ENCODE results near the gene PPP2R5D.

The PPP2R5D gene

GRCh38 chr6:42963855-42964605, 20.3 kb upstream of the PPP2R5D start:
- peak; percentile 22 for DNase-seq

DNA sequence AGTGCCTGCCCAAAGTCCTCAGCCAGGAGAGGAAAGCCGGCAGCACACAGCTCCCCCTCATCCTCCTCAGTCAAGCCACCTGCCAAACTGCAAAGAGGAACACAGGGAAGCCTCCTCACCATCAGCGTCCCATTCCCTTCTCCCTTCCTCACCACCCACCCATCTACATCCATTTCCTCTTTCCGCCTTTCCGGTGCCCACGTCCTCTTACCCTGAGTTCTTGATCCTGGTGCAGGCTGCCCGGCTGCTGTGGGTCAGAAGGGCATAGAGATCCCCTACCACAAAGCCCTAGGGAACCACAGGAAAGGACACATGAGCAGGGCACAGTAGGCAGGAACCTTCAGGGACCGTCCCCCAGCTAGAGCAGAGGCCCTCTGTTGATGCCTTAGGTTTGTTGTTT, 17.8 kb upstream of the PPP2R5D start:
- no peak for DNase-seq

GRCh38 chr6:42967228-42967627, 17.1 kb upstream of the PPP2R5D start:
- DNase-seq, result no peak

GRCh38 chr6:42968126-42968701, 16.2 kb upstream of the PPP2R5D start:
- DNase-seq, result no peak

- no peak for DNase-seq
Observed at GRCh38 chr6:42968783-42969182, 15.6 kb upstream of the PPP2R5D start.

GRCh38 chr6:42969431-42969830, 14.9 kb upstream of the PPP2R5D start:
- no peak for DNase-seq

DNA sequence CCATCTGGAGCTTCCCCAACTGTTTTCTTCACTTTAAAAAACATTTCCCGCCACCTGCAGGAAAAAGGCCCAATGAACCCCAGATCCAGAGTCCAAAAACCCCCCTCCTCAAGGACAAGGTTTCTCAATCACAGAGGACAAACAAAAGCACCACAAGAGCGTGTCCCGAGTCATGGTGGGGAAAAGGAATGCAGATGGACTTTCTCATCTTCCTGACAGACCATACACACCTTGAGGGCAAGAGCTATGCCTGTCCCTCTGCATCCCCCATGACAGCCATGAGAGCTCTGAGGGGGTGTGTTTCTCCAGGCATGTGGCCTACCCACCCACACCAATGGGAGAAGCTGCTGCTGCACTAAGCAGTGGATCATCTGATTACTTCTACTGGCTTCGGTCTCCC, 14.4 kb upstream of the PPP2R5D start:
- DNase-seq, result no peak

DNA sequence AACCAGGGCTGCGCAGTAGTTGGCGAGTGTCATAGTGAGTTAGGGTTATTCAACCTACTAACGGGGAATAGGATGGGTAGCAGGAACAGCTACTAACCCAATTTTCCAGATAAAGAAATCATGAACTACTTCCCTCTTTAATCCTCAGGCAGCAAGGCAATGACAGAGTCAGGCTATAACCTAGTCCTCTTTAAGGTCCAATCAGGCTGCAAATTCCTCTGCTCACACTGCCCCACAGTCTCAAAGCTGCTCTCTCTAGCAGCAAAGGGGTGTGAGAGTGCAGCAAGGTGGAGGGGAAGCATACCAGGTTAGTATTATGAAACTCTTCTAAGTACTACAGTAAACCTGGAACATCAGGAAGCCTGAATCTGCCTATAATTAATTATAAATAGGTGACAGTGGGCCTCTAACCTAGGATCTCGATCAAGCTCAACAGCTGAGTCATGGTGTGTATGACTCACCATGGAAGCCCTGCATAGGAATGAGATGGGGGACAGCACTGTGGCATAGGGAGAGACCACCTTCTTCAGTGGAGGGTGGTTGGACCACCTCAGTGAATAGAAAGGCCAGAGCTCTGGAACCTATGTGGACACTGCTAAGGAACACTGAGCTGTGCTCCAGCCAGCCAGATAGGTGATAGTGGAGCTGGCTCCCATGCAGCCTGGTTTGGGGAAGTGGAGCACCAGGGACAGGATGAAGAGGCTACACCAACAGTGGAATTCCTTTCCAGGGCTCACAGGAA, 13.3 kb upstream of the PPP2R5D start:
- peak; percentile 24 for DNase-seq

DNA sequence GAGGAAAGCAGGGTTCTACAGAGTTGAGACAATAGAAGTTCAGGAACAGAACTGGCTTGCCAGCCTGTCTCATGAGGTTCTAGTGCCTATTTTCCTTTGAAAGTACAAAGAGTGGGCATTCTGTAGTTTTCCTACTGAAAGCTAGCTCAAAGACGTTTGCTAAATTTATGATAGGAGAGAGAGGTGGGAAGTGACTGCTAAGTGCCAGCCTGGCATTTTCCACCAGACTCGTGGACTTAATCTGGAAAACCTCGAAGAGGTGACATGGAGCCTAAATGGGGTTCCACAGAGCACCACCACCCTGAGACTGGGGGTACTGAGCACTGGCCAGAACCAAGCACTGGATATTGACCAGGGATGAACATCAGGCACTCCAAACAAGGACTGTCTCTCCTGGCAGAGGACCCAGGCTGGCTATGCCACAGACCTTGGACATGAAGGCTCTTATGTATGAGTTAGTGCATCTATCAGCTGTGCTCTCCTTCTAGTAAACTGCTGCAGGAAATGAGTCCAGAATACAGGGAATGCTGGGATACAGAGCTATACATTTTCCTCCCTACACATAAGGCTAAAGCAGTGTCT, 12.5 kb upstream of the PPP2R5D start:
- DNase-seq, result no peak

DNA sequence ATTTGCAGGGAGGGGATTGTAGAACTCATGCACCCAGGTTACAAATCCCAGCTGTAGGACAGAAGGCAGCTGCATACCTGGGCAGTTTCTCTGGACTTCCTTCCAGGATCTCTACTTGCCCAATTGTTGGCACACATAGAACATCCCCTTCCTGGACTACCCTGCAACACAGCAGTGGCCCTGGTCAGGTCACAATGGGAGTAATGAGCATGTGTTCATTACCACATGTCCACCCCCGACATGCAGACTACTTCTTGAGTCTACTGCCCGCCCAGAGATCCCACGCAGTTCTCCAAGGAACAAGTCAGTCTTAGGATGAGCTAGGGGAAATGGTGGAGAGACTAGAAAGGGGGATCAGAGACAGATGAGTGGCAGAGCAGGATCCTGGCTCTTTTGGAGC, 10.4 kb upstream of the PPP2R5D start:
- DNase-seq, result no peak

DNA sequence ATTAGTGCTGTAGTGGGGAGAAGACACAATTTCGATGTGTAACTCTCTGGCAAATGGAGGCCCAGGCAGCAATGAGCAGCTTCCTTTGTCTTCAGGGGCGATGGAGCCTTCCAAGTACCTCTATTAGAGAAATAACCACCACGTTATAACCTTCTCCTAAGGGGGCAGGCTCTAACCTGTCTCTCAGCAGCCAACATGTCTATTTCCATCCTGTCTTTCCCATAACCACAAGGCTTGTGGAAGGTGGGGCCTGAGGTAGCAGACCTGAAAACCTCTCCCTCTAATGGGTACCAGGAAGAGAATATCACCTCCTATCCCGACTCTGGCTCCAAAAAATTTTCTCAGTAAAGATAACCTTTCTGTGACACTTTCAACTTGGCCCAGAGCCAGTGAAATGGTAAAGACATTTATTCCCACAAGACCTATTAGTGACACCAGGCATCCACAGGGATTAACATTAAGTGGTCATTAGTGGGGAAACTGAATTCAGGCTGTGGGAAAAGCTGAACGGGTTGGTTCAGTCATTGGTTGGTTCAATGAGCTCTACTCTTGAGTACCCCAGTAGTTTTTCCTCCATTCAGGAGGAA, 9.4 kb upstream of the PPP2R5D start:
- no peak for DNase-seq

GRCh38 chr6:42978487-42978838, 5.9 kb upstream of the PPP2R5D start:
- DNase-seq, result peak; percentile 15

DNA sequence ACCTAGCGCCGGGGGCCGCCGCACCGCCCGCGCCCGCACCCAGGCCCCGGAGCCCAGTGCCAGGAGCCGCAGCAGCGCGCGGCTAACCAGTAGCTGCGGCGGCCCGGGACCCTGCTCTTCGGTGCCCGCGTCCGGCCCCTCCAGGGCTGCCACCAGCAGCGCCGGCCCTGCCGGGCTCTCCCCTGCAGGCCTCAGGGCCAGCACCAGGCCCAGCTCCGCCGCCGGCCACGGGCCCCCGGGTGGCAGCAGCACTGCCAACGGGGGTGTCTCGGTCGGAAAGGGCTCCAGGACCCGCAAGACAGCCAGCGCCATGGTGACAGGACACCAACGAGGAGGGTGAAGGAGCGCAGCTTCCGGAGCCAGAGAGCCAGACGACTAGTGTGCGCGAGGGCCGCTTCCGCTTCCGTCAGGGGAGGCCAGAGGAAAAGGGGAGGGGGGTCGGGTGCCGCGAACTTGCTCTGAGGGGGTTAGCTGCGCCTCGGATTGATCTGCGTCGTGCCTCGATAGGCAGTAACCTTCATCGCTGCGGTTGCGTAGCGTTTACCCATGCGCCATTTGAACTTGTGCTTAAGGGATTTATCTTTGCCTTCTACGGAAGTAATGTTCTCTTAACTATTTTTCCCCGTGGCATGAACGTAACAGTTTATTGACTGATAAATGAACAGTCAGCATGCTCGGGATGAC, 5.4 kb upstream of the PPP2R5D start, which contains the start of gene PEX6:
TSS of gene PEX6 (minus strand) at position 343 of the 684 bp plus-strand sequence. CDS start at position 312, 31 bp downstream.
- peak; percentile 80 for DNase-seq

GRCh38 chr6:42979523-42980177, 4.7 kb upstream of the PPP2R5D start:
- DNase-seq, result peak; percentile 35

- DNase-seq, result peak; percentile 21
Observed at GRCh38 chr6:42981836-42982235, 2.5 kb upstream of the PPP2R5D start.

DNA sequence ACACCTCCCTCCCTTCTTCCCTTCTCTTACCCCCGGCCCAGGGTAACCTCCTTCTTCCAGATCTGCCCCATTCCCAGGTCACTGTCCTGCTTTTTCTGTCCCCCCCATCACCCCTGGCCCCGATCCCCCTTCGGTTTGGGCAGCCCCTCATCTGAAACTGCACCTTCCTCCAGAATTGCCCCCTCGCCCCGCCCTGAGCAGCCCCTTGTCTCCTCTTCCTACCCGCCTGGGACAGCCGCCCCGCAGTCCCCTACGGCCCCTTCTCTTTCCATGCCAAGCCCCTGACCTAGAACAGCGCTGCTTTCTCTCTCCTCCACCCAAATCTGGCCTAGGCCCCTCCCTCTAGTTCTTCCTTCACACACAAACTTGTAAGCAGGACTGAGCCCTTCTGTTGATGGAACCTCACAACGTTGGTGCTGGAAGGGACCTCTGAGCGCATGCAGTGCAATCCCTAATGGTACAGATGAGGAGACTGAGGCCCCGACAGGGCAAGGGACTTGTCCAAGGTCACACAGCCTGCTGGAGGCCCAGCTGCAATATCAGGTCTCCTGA, 630 bp downstream of the PPP2R5D start:
- no peak for DNase-seq

GRCh38 chr6:42987533-42988451, 3.4 kb downstream of the PPP2R5D start:
- no peak for DNase-seq

DNA sequence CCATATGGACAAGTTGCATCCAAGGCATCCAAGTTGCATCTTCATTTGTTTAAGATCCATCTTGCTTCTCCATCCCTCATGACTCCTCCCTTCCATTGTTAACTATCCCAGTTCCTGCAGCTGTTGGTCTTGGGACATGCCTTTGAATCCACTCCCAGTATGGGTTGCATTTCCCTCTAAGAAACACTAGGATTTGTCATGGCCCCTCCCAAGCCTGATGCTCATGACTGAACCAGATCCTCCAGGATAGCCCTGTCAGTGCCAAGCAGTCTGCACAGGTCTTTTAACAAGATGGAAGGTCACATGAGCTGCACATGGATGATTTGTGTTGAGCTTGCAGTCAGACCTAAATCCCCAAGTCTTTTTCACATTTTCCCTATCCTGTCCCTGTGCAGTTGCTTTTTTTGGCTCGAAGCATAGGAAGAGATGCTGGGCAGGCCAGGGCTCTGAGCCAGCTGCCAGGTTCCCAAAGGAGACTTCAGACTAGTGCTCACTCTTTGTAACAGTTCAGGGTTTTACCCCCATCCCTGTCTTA, 4.2 kb downstream of the PPP2R5D start:
- DNase-seq, result no peak

- DNase-seq, result no peak
Observed at GRCh38 chr6:42989923-42990322, 5.6 kb downstream of the PPP2R5D start.

DNA sequence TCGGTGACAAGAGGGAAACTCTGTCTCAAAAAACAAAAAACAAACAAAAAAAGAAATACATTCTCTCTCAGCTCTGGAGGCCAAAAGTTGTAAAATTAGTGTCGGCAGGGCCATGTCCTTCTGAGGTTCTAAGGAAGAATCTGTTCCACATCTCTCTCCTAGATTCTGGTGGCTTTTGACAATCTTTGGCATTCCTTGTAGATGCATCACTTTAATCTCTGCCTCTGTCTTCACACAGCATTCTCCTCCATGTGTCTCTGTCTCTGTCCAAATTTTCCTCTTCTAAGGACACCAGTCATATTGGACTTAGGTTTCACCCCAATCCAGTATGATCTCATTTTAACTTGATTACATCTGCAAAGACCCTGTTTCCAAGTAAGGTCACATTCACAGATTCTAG, 9.1 kb downstream of the PPP2R5D start:
- no peak for DNase-seq
